Activated CD4-positive, alpha-beta T cell treated with anti-CD3 and anti-CD28 coated beads for 36 hours (primary cell): ENCODE results near the gene KLF13. TPM values are rescaled to one million over a fixed set of nuclear protein-coding genes. Genes with fewer than 3 reads are reported as not detected.

Source experiments
- ATAC-seq: fragments of 200-7000 bp; cut with Tn5 transposase; one replicate; pipeline ENCODE4 v1.10.0; 2021; ENCODE audit warnings: mild to moderate bottlenecking, moderate library complexity
- CTCF ChIA-PET: fragments of 350-600 bp; sonication (Branson Sonifier 250); formaldehyde crosslinking; loops from one replicate; lab custom pipeline; 2021; ENCODE audit warnings: antibody characterized with exemption; lab: Charles Lee
- POLR2A ChIA-PET: fragments of 350-600 bp; sonication (Branson Sonifier 250); formaldehyde crosslinking; loops from one replicate; lab custom pipeline; 2021; ENCODE audit warnings: antibody characterized with exemption, inconsistent platforms; lab: Charles Lee
- DNase-seq: peaks from one replicate; pipeline ENCODE4 v3.0.0-alpha.2; 2020
- H3K27ac Mint-ChIP-seq: one replicate; pipeline ENCODE4 v1.8.0; 2021; ENCODE audit warnings: mixed read lengths
- H3K27me3 Mint-ChIP-seq: one replicate; pipeline ENCODE4 v1.8.0; 2021; ENCODE audit warnings: mixed read lengths
- H3K36me3 Mint-ChIP-seq: one replicate; pipeline ENCODE4 v1.8.0; 2021; ENCODE audit warnings: low read depth, mixed read lengths
- H3K4me1 Mint-ChIP-seq: one replicate; pipeline ENCODE4 v1.8.0; 2021; ENCODE audit warnings: mixed read lengths
- H3K4me3 Mint-ChIP-seq: one replicate; pipeline ENCODE4 v1.8.0; 2021; ENCODE audit warnings: mild to moderate bottlenecking, moderate library complexity, mixed read lengths
- H3K9me3 Mint-ChIP-seq: one replicate; pipeline ENCODE4 v1.8.0; 2021; ENCODE audit warnings: low read depth, mixed read lengths
- intact Hi-C, 2 experiments: fragments of 100-400 bp; cut with DNase I in 1 of 2; cut with micrococcal nuclease in 1 of 2; formaldehyde crosslinking; loops; one replicate each; pipeline versions ENCODE4 v1.14.2 to v1.15.1; 2022 to 2024; cut with DNase I, micrococcal nuclease
- total RNA-seq, 2 experiments: library from RNA; stranded (reverse); gene quantifications; one replicate each; pipeline ENCODE4 v1.2.3, GENCODE V29; 2021

KLF13 gene
- total RNA-seq, 2 experiments from 2014 or later, result 147 to 212 TPM

DNA sequence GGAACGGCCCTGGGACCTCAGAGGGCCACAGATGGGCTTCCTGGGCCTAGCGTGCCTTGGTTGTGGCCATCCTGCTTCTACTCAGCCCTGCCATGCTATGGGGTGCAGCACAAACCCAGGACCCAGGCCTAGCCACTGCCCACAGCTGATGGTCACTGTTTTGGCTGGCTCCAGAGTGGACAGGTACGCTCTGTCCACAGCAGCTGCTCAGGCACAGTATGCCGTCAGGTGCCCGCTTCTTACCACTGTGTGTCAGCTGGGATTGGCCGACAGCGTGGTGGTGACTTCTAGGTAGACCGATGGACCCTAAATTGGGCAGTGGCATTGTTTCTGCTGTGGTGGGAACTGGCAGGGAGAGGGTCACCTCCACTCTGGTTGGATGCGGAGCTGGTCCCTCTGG is 47.3 kb downstream of the KLF13 start:
- no peak for DNase-seq
- ChIA-PET POLR2A (no interaction called here), CTCF (interaction anchor here (1.2 kb wide), 1 partner anchor 9 kb away, joined by 3 read pairs; no protein-coding TSS in a partner anchor)
- Mint-ChIP-seq H3K36me3 (peaks cover 51% of the 10 kb centered on the region), H3K4me1 (peaks cover 70% of the 10 kb centered on the region), H3K9me3 (peaks cover 2% of the 10 kb centered on the region), H3K4me3 (no peak overlapping the region), H3K27me3 (no peaks in the 10 kb centered on the region), H3K27ac (no peak overlapping the region)
- no peak for ATAC-seq
- intact Hi-C loops, result no loop called here

DNA sequence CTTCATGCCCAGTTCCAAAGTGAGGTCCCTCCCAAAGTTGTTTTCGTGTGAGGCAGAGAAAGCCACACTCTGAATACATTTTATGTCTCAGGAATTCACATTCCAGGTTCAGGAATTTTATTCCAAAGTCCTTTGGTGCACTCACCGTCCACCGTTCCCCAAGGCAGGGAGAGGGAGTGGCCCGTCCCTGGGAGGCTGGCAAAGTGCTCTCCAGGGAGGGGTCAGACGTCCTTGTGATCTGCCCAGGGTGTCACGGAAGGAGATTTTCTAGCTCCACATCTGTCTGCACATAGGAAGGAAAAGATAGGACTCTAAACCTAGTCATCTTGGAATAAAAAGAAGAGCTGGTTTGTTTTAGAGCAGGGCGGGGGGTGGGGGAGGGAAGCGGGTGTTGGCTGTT is 47.9 kb downstream of the KLF13 start:
- no peak for ATAC-seq
- Mint-ChIP-seq H3K36me3 (peaks cover 51% of the 10 kb centered on the region), H3K9me3 (no peaks in the 10 kb centered on the region), H3K4me3 (no peak overlapping the region), H3K27ac (no peak overlapping the region), H3K27me3 (no peaks in the 10 kb centered on the region), H3K4me1 (peaks cover 68% of the 10 kb centered on the region)
- ChIA-PET CTCF (interaction anchor here (1.2 kb wide), 1 partner anchor 8 kb away, joined by 3 read pairs; no protein-coding TSS in a partner anchor), POLR2A (no interaction called here)
- intact Hi-C loops, result no loop called here
- DNase-seq, result no peak

DNA sequence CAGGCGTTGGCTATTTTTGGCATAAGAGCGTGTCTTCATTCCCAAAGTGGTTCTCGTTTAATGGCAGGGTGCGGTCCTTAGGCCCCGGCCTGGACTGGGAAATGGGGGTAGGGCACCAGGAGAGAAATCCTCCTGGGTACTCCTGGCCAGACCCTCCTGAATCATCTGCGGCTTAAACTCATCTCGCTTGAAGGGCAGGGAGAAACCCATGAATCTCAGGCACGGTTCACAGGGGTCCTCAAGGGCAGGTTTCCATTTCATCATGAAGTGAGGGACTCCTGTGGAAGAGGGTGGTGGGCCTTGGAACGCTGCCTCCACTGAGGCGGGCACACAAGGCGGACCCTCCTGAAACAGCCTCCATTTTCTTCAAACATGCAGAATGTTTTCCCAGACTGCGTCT is 48.4 kb downstream of the KLF13 start:
- Mint-ChIP-seq H3K27ac (no peak overlapping the region), H3K9me3 (no peaks in the 10 kb centered on the region), H3K4me3 (no peak overlapping the region), H3K27me3 (no peaks in the 10 kb centered on the region), H3K36me3 (peaks cover 50% of the 10 kb centered on the region), H3K4me1 (peaks cover 63% of the 10 kb centered on the region)
- no peak for DNase-seq
- ChIA-PET CTCF (interaction anchor here (1.2 kb wide), 1 partner anchor 8 kb away, joined by 3 read pairs; no protein-coding TSS in a partner anchor), POLR2A (no interaction called here)
- intact Hi-C loops, result no loop called here
- ATAC-seq, result no peak

DNA sequence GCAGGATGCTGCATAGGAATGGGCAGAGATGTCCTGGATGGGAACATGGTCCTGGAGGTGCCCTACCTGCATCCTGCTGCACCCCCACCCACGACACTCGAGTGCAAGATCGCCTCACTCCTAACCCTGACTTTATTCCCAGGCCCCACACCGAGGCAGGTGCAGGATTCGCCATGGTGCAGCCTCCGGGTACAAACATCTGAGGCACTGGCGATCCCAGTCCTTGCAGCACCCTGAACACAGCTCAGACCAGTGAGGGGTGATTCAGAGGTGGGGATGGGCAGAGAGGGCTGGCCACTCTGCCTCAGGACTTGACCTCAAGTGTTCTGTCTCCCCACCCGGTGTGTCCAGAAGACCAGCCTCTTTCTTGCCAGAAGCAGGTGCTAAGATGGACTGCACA is 49.1 kb downstream of the KLF13 start:
- Mint-ChIP-seq H3K27ac (peak overlapping the region; percentile 48), H3K27me3 (no peaks in the 10 kb centered on the region), H3K4me1 (peaks cover 55% of the 10 kb centered on the region), H3K36me3 (peaks cover 46% of the 10 kb centered on the region), H3K9me3 (no peaks in the 10 kb centered on the region), H3K4me3 (no peak overlapping the region)
- intact Hi-C loops, result no loop called here
- POLR2A ChIA-PET, result interaction anchor here (0.6 to 1.3 kb wide), 2 partner anchors 10 to 443 kb away, joined by 3 to 4 read pairs; no protein-coding TSS in a partner anchor
- no peak for ATAC-seq
- CTCF ChIA-PET, result interaction anchor here (1.2 kb wide), 1 partner anchor 115 kb away, joined by 6 read pairs; no protein-coding TSS in a partner anchor
- DNase-seq, result no peak

DNA sequence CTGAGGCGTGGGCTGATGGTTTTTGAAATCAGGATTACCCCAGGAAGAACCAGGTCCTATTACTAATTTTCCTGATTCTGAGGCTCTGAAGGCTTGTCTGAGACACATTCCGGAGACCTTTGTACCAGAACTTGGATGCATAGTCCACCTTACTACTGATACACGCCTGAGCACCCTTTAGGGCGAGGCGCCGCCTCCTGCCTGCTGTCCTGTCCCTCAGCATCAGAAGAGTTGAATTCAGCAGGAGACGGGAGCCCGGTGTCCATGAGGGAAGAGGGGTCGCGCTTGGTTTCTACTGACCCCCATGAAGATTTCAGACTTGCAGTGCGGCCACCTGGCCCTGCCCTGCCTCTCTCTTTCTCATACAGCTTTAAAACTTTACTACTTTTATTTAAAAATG is 49.9 kb downstream of the KLF13 start:
- Mint-ChIP-seq H3K27ac (peak overlapping the region; percentile 48), H3K9me3 (no peaks in the 10 kb centered on the region), H3K36me3 (peaks cover 49% of the 10 kb centered on the region), H3K4me3 (no peak overlapping the region), H3K4me1 (peaks cover 51% of the 10 kb centered on the region), H3K27me3 (no peaks in the 10 kb centered on the region)
- ATAC-seq, result no peak
- ChIA-PET CTCF (interaction anchor here (1.2 kb wide), 1 partner anchor 114 kb away, joined by 6 read pairs; no protein-coding TSS in a partner anchor), POLR2A (interaction anchor here (1.3 kb wide), 1 partner anchor 11 kb away, joined by 3 read pairs; no protein-coding TSS in a partner anchor)
- intact Hi-C loops, result no loop called here
- no peak for DNase-seq

DNA sequence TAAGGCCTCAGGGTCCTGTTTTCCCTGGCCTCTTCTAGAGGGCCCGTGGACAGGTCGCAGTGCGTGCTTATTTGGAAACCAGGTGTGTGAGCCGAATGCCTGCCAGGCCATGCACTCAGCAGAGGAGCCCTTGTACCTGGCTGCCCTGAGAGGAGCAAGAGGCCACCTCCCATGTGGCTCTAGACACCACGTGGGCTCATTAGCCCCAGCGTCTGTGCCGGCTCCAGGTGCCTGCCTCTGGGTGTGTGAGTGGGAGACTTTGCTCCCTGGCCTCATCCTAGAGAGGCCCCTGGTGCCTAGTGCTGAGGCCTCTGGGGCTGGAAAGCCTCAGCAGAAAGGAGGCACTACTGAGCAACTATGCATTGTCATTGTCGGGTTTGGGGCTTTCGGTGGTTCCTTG is 50.4 kb downstream of the KLF13 start:
- no peaks in the 10 kb centered on the region for H3K9me3 Mint-ChIP-seq
- no peak overlapping the region for H3K4me3 Mint-ChIP-seq
- H3K4me1 Mint-ChIP-seq, result peaks cover 52% of the 10 kb centered on the region
- no peaks in the 10 kb centered on the region for H3K27me3 Mint-ChIP-seq
- POLR2A ChIA-PET, result no interaction called here
- no peak overlapping the region for H3K27ac Mint-ChIP-seq
- DNase-seq, result no peak
- peaks cover 50% of the 10 kb centered on the region for H3K36me3 Mint-ChIP-seq
- intact Hi-C loops, result no loop called here
- CTCF ChIA-PET, result interaction anchor here (1.0 to 1.5 kb wide), 2 partner anchors 58 to 82 kb away, joined by 3 to 5 read pairs; no protein-coding TSS in a partner anchor
- ATAC-seq, result no peak

DNA sequence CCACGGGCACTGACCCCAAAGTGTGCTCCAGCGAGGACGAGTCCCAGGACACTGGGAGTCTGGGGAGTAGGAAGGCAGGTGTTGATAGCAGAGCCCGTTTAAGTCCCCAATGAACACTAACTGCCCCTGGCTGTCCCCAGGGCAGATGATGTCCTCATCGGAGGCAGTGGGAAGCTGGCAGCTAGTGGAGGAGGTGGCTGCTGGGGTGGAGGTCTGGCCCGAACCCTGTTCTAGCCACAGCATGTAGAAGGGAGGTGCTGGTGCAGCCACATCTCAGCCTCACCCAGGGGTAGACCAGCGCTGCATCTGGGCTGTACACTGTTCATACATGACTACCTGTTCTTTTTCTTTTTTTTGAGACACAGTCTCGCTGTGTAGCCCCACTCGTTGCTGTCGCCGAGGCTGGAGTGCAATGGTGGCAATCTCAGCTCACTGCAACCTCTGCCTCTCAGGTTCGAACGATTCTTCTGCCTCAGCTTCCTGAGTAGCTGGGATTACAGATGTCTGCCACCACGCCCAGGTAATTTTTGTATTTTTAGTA is 51.8 kb downstream of the KLF13 start:
- Mint-ChIP-seq H3K4me1 (peaks cover 49% of the 10 kb centered on the region), H3K27ac (peak overlapping the region; percentile 80), H3K4me3 (no peak overlapping the region), H3K9me3 (no peaks in the 10 kb centered on the region), H3K27me3 (no peaks in the 10 kb centered on the region), H3K36me3 (peaks cover 41% of the 10 kb centered on the region)
- DNase-seq (no peak), ATAC-seq (peak; percentile 11)
- ChIA-PET POLR2A (interaction anchor here (0.6 kb wide), 1 partner anchor 13 kb away, joined by 3 read pairs; no protein-coding TSS in a partner anchor), CTCF (interaction anchor here (0.6 to 1.5 kb wide), 4 partner anchors 14 to 109 kb away, joined by 3 to 5 read pairs (median 4); no protein-coding TSS in a partner anchor)
- intact Hi-C loops, result no loop called here

DNA sequence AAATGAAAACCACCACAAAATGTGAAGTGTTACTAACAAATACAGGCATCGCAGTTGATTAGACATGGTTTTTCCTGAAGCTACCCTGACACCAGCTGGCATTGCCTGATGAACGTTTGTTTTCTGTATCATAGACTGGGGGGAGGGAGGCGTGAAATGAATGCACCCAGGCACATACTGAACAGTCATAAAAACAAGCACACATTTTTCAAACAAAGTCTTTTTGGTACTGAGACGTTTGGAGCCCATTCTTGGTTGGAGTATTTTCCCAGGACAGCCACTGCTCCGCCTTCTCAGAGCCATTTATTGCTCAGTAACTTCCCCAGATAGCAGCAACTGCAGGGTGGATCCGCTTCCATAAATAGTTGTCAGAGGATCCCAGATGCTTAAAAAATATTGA is 52.4 kb downstream of the KLF13 start:
- ATAC-seq (peak; percentile 74), DNase-seq (peak; percentile 58)
- CTCF ChIA-PET, result no interaction called here
- Mint-ChIP-seq H3K4me1 (peaks cover 49% of the 10 kb centered on the region), H3K4me3 (no peak overlapping the region), H3K27ac (peak overlapping the region; percentile 80), H3K9me3 (no peaks in the 10 kb centered on the region), H3K36me3 (peaks cover 40% of the 10 kb centered on the region), H3K27me3 (no peaks in the 10 kb centered on the region)
- intact Hi-C loops, result loop anchor here in 1 of 2 experiments (1.0 kb wide), 1 partner anchor 13 kb away; no protein-coding TSS in a partner anchor
- POLR2A ChIA-PET, result no interaction called here

DNA sequence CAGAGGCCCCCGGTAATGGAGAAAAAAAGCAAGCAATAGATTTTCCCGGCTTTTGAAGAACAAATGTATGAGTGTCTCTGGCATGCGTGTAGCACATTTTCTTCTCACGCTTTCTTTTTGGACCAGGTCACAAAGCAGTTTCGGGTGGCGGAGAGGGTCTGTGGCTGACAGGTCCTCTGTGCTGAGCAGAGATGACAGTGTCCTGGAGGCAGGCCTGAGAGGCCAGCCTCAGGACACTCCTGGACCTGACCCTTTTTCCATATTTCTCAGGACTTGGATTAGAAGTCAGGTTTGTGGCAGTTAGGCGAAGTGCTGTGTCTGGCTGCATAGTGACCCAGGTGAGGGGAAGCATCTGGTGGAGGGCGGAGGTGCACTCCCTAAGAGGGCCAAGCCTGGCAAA is 52.9 kb downstream of the KLF13 start:
- H3K9me3 Mint-ChIP-seq, result no peaks in the 10 kb centered on the region
- ATAC-seq (no peak), DNase-seq (no peak)
- intact Hi-C loops, result loop anchor here in 1 of 2 experiments (1.0 kb wide), 1 partner anchor 13 kb away; no protein-coding TSS in a partner anchor
- H3K27ac Mint-ChIP-seq, result peak overlapping the region; percentile 15
- H3K4me1 Mint-ChIP-seq, result peaks cover 43% of the 10 kb centered on the region
- no peaks in the 10 kb centered on the region for H3K27me3 Mint-ChIP-seq
- H3K4me3 Mint-ChIP-seq, result no peak overlapping the region
- H3K36me3 Mint-ChIP-seq, result peaks cover 34% of the 10 kb centered on the region
- POLR2A ChIA-PET, result no interaction called here
- CTCF ChIA-PET, result no interaction called here

DNA sequence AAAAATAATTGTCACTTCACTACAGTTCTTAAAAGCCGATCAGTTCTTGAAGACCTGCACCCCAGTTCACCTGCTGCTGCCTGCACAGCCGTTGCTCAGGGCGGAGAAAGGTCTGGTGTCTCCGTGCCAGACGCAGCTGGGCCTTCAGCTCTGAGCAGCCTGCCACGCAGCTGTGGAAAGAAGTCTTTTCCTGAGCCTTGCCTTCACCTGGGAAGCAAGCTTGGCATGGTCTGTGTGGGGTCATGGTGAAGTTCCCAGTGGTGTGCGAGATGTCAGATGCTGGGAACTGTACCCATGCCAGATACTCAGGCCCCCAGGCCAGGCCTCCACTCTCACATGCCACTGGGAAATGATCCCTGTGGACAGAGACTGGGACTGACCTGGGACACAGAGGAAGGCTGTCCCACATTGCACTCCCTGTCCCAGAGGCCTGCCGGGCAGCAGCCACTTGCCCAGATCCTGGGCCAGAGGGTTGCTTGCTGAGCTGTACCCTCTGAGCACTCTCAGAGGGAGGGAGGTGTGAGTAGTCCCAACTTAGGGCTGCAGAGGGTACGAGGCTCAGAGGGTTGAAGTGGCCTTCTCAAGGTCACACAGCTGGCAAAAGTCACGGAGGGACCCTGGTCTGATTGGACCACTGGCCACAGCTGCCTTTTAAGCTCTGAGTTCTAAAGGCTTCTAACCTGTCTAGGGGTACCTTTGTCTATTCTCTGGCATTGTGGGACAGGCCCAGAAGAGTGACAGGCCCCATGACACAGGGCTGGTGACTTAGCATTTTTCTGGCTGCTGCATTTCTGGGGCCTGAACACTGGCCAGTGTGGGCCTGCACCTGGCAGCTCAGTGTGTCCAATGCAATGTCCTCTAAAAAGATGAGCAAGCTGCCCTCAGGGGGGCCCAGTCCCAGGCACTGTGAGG is 55.4 kb downstream of the KLF13 start:
- DNase-seq (no peak), ATAC-seq (no peak)
- Mint-ChIP-seq H3K4me3 (no peak overlapping the region), H3K9me3 (no peaks in the 10 kb centered on the region), H3K27me3 (no peaks in the 10 kb centered on the region), H3K4me1 (peaks cover 40% of the 10 kb centered on the region), H3K36me3 (peaks cover 21% of the 10 kb centered on the region), H3K27ac (peak overlapping the region; percentile 38)
- intact Hi-C loops, result no loop called here
- POLR2A ChIA-PET, result interaction anchor here (0.9 kb wide), 1 partner anchor 10 kb away, joined by 3 read pairs; no protein-coding TSS in a partner anchor
- CTCF ChIA-PET, result interaction anchor here (1.2 to 1.3 kb wide), 3 partner anchors 8 to 54 kb away, joined by 3 to 4 read pairs (median 4); no protein-coding TSS in a partner anchor

DNA sequence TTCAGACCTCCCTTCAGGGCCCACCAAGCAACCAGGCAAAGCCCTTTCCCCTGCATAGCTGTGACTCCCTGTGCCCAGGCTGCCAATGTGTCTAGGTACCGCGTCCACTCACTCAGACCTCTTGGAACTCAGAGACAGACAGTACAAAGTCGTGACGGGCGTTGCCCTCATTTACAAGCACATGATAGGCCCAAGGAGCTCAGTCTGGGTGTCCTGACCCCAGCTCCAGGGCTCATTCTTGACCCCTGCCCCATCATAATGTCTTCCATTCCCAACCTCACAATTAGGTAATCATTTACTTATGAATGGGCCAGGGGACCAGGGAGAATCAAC is 56.0 kb downstream of the KLF13 start:
- Mint-ChIP-seq H3K4me1 (peaks cover 40% of the 10 kb centered on the region), H3K4me3 (no peak overlapping the region), H3K9me3 (no peaks in the 10 kb centered on the region), H3K27me3 (no peaks in the 10 kb centered on the region), H3K36me3 (peaks cover 21% of the 10 kb centered on the region), H3K27ac (peak overlapping the region; percentile 38)
- CTCF ChIA-PET, result interaction anchor here (1.2 kb wide), 1 partner anchor 8 kb away, joined by 3 read pairs; no protein-coding TSS in a partner anchor
- no peak for DNase-seq
- intact Hi-C loops, result no loop called here
- no peak for ATAC-seq
- POLR2A ChIA-PET, result interaction anchor here (0.9 kb wide), 1 partner anchor 9 kb away, joined by 3 read pairs; no protein-coding TSS in a partner anchor
